C4-2B (cell line): Measurements from ENCODE around the gene SLIT3.
A peak's percentile ranks its signal among the peaks of the same experiment; 100 is the strongest.
"Not testable (repeated sequence)": the region's sequence is repeated elsewhere in the genome, so short reads cannot be mapped to it uniquely, and the experiment has no call there.

Source experiments
- H3K27ac ChIP-seq: fragments of 450-650 bp; 2 replicates; pipeline ENCODE4 v1.5.1; 2017
- CTCF ChIP-seq: fragments of 450-650 bp; conservative IDR thresholded peaks from 2 replicates; pipeline ENCODE4 v1.5.1; 2017; ENCODE audit warnings: mild to moderate bottlenecking
- ZFX ChIP-seq: fragments of 450-650 bp; IDR thresholded peaks from 2 replicates; pipeline ENCODE4 v1.6.1; 2017

SLIT3 gene

GRCh38 chr5:168752012-168752411, 548.9 kb downstream of the SLIT3 start:
- TF ChIP-seq CTCF (no peak), ZFX (no peak)

GRCh38 chr5:168750926-168751325, 550.0 kb downstream of the SLIT3 start:
- TF ChIP-seq CTCF (no peak), ZFX (no peak)
- H3K27ac ChIP-seq, result no peak overlapping the region

More at GRCh38 chr5:168752012-168752411, 548.9 kb downstream of the SLIT3 start:
- H3K27ac ChIP-seq, result no peak overlapping the region

- no peak overlapping the region for H3K27ac ChIP-seq
- no peak for TF ChIP-seq CTCF
- TF ChIP-seq ZFX, result no peak
These were observed 551.4 kb downstream of the SLIT3 start for GRCh38 chr5:168749391-168750100.

- TF ChIP-seq ZFX (no peak), CTCF (peak; percentile 91)
- H3K27ac ChIP-seq, result no peak overlapping the region
These were observed 552.8 kb downstream of the SLIT3 start for GRCh38 chr5:168747987-168748777.

GRCh38 chr5:168746893-168747640, 553.9 kb downstream of the SLIT3 start:
- no peak overlapping the region for H3K27ac ChIP-seq
- TF ChIP-seq CTCF, result no peak
- no peak for TF ChIP-seq ZFX

- not testable (repeated sequence) for H3K27ac ChIP-seq
These were observed 554.6 kb downstream of the SLIT3 start for GRCh38 chr5:168746126-168746892.

GRCh38 chr5:168743617-168744016, 557.3 kb downstream of the SLIT3 start:
- no peak for TF ChIP-seq CTCF
- TF ChIP-seq ZFX, result no peak
- H3K27ac ChIP-seq, result no peak overlapping the region

GRCh38 chr5:168742311-168742710, 558.6 kb downstream of the SLIT3 start:
- H3K27ac ChIP-seq, result not testable (repeated sequence)
